GM12864 (cell line): Measurements from ENCODE around the gene CEACAM1.

Experiments used
- DNase-seq: peaks from one replicate; pipeline ENCODE4 v3.0.0-alpha.2; 2011; ENCODE audit warnings: low read depth
- H3K4me3 ChIP-seq: 2 replicates; pipeline ENCODE4 v1.5.1; 2011; ENCODE audit warnings: mild to moderate bottlenecking, low read depth, low read length, control low read depth
- TF ChIP-seq, protein P1 (sequence below): IDR thresholded peaks from 2 replicates; pipeline ENCODE4 v1.5.1; 2011; ENCODE audit warnings: low read depth, mild to moderate bottlenecking, moderate library complexity, low read length, control low read depth, inconsistent platforms; ENCODE audit errors: missing control alignments

Gene CEACAM1

DNA sequence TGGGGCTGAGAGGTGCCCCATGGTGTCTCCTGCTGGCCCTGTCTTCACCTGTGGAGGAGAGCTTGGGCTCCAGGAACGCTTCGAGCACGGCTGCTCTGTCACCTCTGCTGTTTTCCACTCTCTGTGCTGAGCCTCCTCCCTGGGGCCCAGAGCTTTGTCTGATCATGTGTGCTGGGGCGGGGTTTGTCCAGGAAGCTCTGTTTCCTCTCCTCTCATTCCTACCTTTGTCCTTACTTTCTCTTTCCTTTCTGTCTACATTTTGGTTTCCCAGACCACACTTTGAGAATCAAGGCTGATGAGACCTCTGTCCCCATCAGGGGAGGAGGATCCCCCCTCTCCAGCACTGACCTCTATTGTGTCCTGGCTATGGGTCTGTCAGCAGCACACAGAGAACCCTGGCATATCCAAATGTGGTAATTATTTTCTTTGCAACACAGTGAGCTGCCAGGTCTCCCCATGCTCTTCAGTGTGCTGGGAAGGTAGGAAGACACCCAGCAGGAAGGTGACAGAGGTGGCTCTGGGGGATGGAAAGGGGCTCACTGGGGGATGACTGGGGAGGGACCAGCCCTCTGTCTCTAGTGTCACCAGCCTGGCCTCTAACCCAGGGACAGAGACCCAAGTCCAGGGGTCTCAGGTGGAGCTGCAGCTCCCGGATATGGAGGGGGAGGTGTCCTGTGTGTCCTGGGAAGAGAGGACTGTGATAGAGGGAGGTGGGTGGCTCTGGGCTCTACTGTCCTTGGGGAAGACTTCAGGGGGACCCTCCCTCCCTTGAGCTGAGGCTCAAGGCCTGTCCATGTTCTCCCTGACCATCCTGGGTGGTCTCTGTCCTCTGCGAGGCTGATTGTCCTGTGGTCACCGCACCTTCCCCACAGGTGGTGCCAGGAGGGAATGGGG is at the start of gene CEACAM1:
Gene CEACAM1 (minus strand): TSS at position 128 of the 894 bp plus-strand sequence. CDS start 107 bp downstream, at position 21.
- H3K4me3 ChIP-seq, result peak within 1 kb of the TSS; percentile 25
- TF ChIP-seq, protein P1, sequence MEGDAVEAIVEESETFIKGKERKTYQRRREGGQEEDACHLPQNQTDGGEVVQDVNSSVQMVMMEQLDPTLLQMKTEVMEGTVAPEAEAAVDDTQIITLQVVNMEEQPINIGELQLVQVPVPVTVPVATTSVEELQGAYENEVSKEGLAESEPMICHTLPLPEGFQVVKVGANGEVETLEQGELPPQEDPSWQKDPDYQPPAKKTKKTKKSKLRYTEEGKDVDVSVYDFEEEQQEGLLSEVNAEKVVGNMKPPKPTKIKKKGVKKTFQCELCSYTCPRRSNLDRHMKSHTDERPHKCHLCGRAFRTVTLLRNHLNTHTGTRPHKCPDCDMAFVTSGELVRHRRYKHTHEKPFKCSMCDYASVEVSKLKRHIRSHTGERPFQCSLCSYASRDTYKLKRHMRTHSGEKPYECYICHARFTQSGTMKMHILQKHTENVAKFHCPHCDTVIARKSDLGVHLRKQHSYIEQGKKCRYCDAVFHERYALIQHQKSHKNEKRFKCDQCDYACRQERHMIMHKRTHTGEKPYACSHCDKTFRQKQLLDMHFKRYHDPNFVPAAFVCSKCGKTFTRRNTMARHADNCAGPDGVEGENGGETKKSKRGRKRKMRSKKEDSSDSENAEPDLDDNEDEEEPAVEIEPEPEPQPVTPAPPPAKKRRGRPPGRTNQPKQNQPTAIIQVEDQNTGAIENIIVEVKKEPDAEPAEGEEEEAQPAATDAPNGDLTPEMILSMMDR, result no peak
- DNase-seq, result peak; percentile 29

DNA sequence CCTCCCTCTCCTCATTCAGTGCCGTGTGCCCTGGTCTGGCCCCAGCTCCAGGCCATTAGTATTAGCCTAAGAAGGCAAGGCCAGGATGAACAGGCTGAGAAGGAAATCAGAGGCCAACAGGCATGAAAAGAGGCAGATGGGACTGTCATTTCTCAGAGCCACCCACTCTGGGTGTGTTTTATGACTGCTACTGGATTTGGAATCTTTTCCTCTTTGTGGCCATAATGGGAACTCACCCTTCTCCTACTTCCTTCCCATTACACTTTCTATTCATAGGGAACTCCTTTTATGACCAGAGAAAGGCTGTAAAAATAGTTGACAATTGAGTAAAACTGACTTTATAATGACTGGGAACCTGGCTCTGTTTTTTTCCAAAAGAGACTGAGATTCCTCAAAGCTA is 48.7 kb upstream of the CEACAM1 start:
- H3K4me3 ChIP-seq, result no peak overlapping the region
- TF ChIP-seq, protein P1, result no peak
- DNase-seq, result no peak

DNA sequence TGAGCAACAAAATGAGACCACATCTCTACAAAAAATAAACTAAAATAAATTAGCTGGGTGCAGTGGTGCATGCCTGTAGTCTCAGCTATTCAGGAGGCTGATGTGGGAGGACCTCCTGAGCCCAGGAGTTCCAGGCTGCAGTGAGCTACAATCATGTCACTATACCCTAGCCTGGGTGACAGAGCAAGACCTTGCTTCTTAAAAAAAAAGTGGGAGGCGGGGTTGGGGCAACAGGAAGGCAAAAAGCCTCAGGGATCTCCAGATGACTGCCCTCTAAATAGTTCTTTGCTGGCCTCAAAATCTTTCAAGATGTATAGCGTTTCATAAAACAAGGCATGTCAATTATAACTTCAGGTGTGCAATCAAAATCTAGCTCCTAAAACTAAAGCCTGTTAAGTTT is 48.0 kb upstream of the CEACAM1 start:
- DNase-seq, result no peak
- TF ChIP-seq, protein P1, result no peak
- no peak overlapping the region for H3K4me3 ChIP-seq

DNA sequence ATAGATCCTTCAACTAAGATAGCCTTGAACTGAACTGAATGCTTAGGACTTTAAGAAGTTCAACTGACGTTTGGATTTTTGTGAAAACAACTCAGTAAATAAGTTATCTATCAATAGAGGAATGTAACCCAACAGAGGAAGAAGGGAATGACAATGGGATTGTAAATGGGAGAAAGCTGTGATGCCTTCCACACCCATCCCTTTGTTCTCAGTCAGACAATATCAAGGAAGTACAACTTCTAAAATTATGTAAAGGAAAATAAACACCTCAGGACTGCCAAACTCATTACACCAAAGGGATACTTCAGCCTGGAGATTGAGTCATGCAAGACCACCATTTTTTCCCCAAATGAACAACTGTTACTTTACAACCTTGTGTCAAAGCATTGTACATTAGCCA is 45.4 kb upstream of the CEACAM1 start:
- H3K4me3 ChIP-seq, result no peak overlapping the region
- DNase-seq, result no peak
- TF ChIP-seq, protein P1, result no peak

DNA sequence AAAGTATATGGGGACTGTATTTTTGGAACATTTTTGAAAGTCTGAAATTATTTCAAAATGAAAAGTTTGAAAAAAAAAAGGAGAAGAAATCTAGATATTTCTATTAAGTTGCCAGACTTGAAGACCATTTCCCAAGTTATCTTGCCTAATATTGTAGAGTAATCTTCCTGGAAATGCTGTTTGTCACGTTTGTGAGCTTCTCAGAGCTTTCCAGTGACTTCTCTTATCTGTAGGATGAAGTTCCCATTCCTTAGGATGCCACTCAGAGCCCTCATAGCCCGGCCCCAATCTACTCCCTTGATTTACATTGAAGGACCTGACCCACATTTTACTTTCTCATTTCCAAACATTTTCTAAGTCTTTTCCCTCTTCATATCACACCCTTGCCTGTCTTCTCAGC is 42.8 kb upstream of the CEACAM1 start:
- TF ChIP-seq, protein P1, result no peak
- H3K4me3 ChIP-seq, result no peak overlapping the region
- no peak for DNase-seq

DNA sequence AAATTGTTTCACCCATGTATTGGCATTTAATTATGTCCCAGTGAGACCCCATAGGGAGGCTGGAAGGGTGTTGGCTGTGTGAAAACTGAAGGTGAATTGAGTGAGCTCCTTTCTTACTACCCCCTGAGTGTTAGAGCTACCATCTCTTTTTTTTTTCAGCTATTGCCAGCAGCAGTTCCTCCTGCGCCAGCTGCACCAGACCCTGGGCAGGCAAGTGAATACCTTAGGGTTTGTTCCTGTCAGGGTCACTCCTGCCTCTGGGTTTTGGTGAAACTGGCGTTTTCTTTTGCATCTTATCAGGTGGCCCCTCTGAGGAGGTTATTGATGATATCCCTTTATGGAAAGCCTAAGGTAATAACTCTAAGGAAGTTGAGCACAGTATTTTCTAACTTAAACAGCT is 40.9 kb upstream of the CEACAM1 start:
- no peak overlapping the region for H3K4me3 ChIP-seq
- no peak for DNase-seq
- TF ChIP-seq, protein P1, result no peak

DNA sequence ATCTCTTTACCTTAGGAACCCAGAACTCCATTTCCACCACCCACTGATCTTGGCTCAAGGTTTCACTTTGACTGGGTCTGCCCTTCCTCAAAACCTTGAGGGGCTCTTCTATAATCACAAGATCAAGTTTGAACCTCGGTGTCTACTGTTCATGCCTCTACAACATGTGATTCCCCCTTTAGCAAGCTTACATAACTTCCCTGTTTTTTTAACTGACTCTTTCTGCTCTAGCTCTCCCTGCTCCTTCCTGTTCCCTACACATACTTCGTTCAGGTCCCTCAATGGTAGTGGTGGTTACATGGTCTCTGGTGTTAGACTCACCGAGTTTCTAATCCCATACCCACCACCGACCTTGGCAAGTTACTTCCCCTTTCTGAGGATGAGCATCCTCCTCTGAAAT is 39.7 kb upstream of the CEACAM1 start:
- no peak for DNase-seq

More for the DNA sequence above, 39.7 kb upstream of the CEACAM1 start:
- TF ChIP-seq, protein P1, result no peak
- H3K4me3 ChIP-seq, result no peak overlapping the region
